ENCODE results near the gene CSTF3. TPM values are rescaled to one million over a fixed set of nuclear protein-coding genes. Genes with fewer than 3 reads are reported as not detected.

CSTF3 gene
- total and polyA plus RNA-seq, 9 of the 15 experiments (the other 6 are each of a cell fraction or from before 2014, with no cell fraction given): 37.0 to 111 (median 61.0) TPM

DNA sequence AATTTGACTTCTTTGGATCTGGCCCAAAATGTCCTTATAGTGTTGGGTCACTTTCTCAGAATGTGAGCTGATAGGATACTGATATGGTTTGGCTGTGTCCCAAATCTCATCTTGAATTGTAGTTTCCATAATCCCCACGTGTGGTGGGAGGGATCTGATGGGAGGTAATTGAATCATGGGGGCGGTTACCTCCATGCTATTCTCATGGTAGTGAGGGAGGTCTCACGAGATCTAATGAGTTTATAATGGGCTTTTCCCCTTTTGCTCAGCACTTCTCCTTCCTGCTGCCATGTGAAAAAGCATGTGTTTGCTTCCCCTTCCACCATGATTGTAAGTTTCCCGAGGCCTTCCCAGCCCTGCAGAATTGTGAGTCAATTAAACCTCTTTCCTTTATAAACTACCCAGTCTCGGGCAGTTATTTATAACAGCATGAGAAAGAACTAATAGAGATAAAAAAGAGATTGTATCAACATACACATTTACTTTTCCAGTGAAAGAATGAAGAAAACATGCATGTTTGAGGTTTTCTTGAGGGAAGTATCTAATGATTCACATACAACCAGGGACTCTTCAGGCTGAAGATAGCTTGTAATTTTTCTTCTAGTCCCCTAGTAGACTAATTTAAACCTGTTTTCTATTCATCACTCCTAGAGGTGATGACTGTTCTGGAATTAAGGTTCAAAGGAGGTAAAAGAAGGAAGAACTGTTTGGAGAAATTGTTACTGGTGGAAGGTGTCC is 17.3 kb upstream of the CSTF3 start (continued):
- TF ChIP-seq, protein P1, sequence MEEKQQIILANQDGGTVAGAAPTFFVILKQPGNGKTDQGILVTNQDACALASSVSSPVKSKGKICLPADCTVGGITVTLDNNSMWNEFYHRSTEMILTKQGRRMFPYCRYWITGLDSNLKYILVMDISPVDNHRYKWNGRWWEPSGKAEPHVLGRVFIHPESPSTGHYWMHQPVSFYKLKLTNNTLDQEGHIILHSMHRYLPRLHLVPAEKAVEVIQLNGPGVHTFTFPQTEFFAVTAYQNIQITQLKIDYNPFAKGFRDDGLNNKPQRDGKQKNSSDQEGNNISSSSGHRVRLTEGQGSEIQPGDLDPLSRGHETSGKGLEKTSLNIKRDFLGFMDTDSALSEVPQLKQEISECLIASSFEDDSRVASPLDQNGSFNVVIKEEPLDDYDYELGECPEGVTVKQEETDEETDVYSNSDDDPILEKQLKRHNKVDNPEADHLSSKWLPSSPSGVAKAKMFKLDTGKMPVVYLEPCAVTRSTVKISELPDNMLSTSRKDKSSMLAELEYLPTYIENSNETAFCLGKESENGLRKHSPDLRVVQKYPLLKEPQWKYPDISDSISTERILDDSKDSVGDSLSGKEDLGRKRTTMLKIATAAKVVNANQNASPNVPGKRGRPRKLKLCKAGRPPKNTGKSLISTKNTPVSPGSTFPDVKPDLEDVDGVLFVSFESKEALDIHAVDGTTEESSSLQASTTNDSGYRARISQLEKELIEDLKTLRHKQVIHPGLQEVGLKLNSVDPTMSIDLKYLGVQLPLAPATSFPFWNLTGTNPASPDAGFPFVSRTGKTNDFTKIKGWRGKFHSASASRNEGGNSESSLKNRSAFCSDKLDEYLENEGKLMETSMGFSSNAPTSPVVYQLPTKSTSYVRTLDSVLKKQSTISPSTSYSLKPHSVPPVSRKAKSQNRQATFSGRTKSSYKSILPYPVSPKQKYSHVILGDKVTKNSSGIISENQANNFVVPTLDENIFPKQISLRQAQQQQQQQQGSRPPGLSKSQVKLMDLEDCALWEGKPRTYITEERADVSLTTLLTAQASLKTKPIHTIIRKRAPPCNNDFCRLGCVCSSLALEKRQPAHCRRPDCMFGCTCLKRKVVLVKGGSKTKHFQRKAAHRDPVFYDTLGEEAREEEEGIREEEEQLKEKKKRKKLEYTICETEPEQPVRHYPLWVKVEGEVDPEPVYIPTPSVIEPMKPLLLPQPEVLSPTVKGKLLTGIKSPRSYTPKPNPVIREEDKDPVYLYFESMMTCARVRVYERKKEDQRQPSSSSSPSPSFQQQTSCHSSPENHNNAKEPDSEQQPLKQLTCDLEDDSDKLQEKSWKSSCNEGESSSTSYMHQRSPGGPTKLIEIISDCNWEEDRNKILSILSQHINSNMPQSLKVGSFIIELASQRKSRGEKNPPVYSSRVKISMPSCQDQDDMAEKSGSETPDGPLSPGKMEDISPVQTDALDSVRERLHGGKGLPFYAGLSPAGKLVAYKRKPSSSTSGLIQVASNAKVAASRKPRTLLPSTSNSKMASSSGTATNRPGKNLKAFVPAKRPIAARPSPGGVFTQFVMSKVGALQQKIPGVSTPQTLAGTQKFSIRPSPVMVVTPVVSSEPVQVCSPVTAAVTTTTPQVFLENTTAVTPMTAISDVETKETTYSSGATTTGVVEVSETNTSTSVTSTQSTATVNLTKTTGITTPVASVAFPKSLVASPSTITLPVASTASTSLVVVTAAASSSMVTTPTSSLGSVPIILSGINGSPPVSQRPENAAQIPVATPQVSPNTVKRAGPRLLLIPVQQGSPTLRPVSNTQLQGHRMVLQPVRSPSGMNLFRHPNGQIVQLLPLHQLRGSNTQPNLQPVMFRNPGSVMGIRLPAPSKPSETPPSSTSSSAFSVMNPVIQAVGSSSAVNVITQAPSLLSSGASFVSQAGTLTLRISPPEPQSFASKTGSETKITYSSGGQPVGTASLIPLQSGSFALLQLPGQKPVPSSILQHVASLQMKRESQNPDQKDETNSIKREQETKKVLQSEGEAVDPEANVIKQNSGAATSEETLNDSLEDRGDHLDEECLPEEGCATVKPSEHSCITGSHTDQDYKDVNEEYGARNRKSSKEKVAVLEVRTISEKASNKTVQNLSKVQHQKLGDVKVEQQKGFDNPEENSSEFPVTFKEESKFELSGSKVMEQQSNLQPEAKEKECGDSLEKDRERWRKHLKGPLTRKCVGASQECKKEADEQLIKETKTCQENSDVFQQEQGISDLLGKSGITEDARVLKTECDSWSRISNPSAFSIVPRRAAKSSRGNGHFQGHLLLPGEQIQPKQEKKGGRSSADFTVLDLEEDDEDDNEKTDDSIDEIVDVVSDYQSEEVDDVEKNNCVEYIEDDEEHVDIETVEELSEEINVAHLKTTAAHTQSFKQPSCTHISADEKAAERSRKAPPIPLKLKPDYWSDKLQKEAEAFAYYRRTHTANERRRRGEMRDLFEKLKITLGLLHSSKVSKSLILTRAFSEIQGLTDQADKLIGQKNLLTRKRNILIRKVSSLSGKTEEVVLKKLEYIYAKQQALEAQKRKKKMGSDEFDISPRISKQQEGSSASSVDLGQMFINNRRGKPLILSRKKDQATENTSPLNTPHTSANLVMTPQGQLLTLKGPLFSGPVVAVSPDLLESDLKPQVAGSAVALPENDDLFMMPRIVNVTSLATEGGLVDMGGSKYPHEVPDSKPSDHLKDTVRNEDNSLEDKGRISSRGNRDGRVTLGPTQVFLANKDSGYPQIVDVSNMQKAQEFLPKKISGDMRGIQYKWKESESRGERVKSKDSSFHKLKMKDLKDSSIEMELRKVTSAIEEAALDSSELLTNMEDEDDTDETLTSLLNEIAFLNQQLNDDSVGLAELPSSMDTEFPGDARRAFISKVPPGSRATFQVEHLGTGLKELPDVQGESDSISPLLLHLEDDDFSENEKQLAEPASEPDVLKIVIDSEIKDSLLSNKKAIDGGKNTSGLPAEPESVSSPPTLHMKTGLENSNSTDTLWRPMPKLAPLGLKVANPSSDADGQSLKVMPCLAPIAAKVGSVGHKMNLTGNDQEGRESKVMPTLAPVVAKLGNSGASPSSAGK (IDR thresholded peaks at IDR 0.05): 0 out of 2 replicates have a peak, but pooled peaks have one; percentile 40
- TF ChIP-seq, protein P2, sequence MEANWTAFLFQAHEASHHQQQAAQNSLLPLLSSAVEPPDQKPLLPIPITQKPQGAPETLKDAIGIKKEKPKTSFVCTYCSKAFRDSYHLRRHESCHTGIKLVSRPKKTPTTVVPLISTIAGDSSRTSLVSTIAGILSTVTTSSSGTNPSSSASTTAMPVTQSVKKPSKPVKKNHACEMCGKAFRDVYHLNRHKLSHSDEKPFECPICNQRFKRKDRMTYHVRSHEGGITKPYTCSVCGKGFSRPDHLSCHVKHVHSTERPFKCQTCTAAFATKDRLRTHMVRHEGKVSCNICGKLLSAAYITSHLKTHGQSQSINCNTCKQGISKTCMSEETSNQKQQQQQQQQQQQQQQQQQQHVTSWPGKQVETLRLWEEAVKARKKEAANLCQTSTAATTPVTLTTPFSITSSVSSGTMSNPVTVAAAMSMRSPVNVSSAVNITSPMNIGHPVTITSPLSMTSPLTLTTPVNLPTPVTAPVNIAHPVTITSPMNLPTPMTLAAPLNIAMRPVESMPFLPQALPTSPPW (CRISPR knock-in tag; IDR thresholded peaks at IDR 0.05): no peak
- no peak for TF ChIP-seq CBX1 (IDR thresholded peaks at IDR 0.05; ENCODE audit: low read depth)
- peak; percentile 79 for TF ChIP-seq NFIC (IDR thresholded peaks at IDR 0.05)
- no peak for TF ChIP-seq CHD2 (IDR thresholded peaks at IDR 0.05; ENCODE audit: low read depth, low read length)
- peak; percentile 63; the same call in 1 of the 2 replicates for TF ChIP-seq SOX6 (IDR thresholded peaks at IDR 0.05)
- no peak for TF ChIP-seq CBX8 (IDR thresholded peaks at IDR 0.05; ENCODE audit: borderline replicate concordance, extremely low read depth, low read depth, low read length, poor library complexity, severe bottlenecking)
